K562 (cell line): Measurements from ENCODE around the gene TMEM59. TPM values are rescaled to one million over a fixed set of nuclear protein-coding genes. Genes with fewer than 3 reads are reported as not detected.
A peak's percentile ranks its signal among the peaks of the same experiment; 100 is the strongest.

Source experiments
- ATAC-seq: fragments of 200-7000 bp; cut with Tn5 transposase; 3 replicates; pipeline ENCODE4 v1.9.1; 2020; ENCODE audit warnings: moderate library complexity
- BruUV-seq: library from RNA; stranded (reverse); fragments of 400-500 nt; replicated peaks from 2 replicates; lab custom pipeline; 2021; lab: Mats Ljungman, UMichigan
- CTCF ChIA-PET: fragments of 300-600 bp; formaldehyde crosslinking; extraction: SDS; loops from one replicate; lab custom pipeline; 2021; ENCODE audit warnings: low intra/inter-chr PET ratio; lab: Yijun Ruan, JAX
- POLR2A ChIA-PET: fragments of 300-600, 350-650 bp; sonication (Branson Sonifier 250); formaldehyde crosslinking; extraction: SDS; loops from one replicate; lab custom pipeline; 2021; ENCODE audit warnings: antibody characterized with exemption, inconsistent platforms; lab: Yijun Ruan, JAX
- DNase-seq, 4 experiments: peaks; one replicate each; pipeline versions ENCODE4 v3.0.0 to v3.0.0-alpha.2; 2011 to 2018; ENCODE audit warnings: low spot score in 3 of 4, mixed read lengths in 3 of 4; ENCODE audit errors: extremely low read depth in 1 of 4
- FAIRE-seq: peaks from 2 replicates; lab custom pipeline; 2011; peaks lifted over from hg19 to GRCh38; lab: Jason Lieb, UNC
- H2AFZ ChIP-seq: 2 replicates; pipeline ENCODE4 v1.6.0; 2011; ENCODE audit warnings: low read depth, low read length, control low read depth, inconsistent platforms
- H3K27ac ChIP-seq: fragments of 200-600 bp; 3 replicates; pipeline ENCODE4 v1.8.0; 2011; ENCODE audit warnings: low read depth, mild to moderate bottlenecking, control low read depth, inconsistent platforms, low read length, moderate library complexity, mixed read lengths; ENCODE audit errors: extremely low read depth
- H3K27me3 ChIP-seq, 2 experiments: fragments of 300-600 bp in 1 of 2; 2 replicates in 1 of 2; 3 replicates in 1 of 2; pipeline versions ENCODE4 v1.6.0 to v1.8.0; 2011; ENCODE audit warnings: inconsistent platforms in 2 of 2, low read length in 2 of 2, mild to moderate bottlenecking in 1 of 2, mixed read lengths in 1 of 2, moderate library complexity in 1 of 2; ENCODE audit not compliant: control insufficient read depth in 2 of 2, insufficient read depth in 2 of 2
- H3K36me3 ChIP-seq: fragments of 300-600 bp; 3 replicates; pipeline ENCODE4 v1.8.0; 2011; ENCODE audit warnings: mild to moderate bottlenecking, low read length, inconsistent platforms; ENCODE audit not compliant: control insufficient read depth, insufficient read depth
- H3K4me1 ChIP-seq, 2 experiments: fragments of 200-600 bp in 1 of 2; replicated peaks in 1 of 2; 2 replicates in 1 of 2; 3 replicates in 1 of 2; pipeline versions ENCODE4 v1.5.1 to v1.8.0; 2011; ENCODE audit warnings: inconsistent platforms in 2 of 2, low read length in 2 of 2, mild to moderate bottlenecking in 1 of 2, mixed read lengths in 1 of 2, moderate library complexity in 1 of 2; ENCODE audit not compliant: control insufficient read depth in 2 of 2, insufficient read depth in 2 of 2
- H3K4me2 ChIP-seq: 2 replicates; pipeline ENCODE4 v1.6.1; 2011; ENCODE audit warnings: low read length, control low read depth, inconsistent platforms, mixed read lengths; ENCODE audit not compliant: insufficient read depth
- H3K4me3 ChIP-seq: fragments of 200-600 bp; sonication (generic), shearing (Covaris generic); 2 replicates; pipeline ENCODE4 v1.5.1; 2016; ENCODE audit warnings: control low read depth, inconsistent platforms
- H3K79me2 ChIP-seq: fragments of 200-600 bp; 3 replicates; pipeline ENCODE4 v1.8.0; 2011; ENCODE audit warnings: low read length, inconsistent platforms; ENCODE audit not compliant: control insufficient read depth, insufficient read depth
- H3K9ac ChIP-seq, 2 experiments: 2 replicates each; pipeline versions ENCODE4 v1.6.0 to v1.6.1; 2011; ENCODE audit warnings: low read depth in 2 of 2, low read length in 2 of 2, control low read depth in 1 of 2, inconsistent platforms in 1 of 2, mild to moderate bottlenecking in 1 of 2, mixed read lengths in 1 of 2; ENCODE audit not compliant: insufficient read depth in 1 of 2
- H3K9me1 ChIP-seq: one replicate; pipeline ENCODE4 v1.6.0; 2011; ENCODE audit warnings: inconsistent platforms, mild to moderate bottlenecking, low read length, moderate library complexity; ENCODE audit not compliant: control insufficient read depth, insufficient read depth
- H3K9me3 ChIP-seq: replicated peaks from 2 replicates; pipeline ENCODE4 v1.5.1; 2011; ENCODE audit warnings: low read depth, low read length, inconsistent platforms; ENCODE audit not compliant: control insufficient read depth, insufficient read depth
- H4K20me1 ChIP-seq: replicated peaks from 2 replicates; pipeline ENCODE4 v1.6.1; 2011; ENCODE audit warnings: low read length, inconsistent platforms, mixed read lengths; ENCODE audit not compliant: control insufficient read depth, insufficient read depth
- ESRRA ChIP-seq: fragments of 450-650 bp; IDR thresholded peaks from 2 replicates; pipeline ENCODE4 v1.6.1; 2014; ENCODE audit warnings: low read depth, mild to moderate bottlenecking, moderate library complexity, borderline replicate concordance
- GATAD2B ChIP-seq: fragments of 450-650 bp; IDR thresholded peaks from 2 replicates; pipeline ENCODE4 v1.6.1; 2017; ENCODE audit warnings: mild to moderate bottlenecking, borderline replicate concordance
- MAZ ChIP-seq, 2 experiments: fragments of 450-650 bp in 1 of 2; sonication (generic) in 1 of 2; formaldehyde crosslinking; IDR thresholded peaks in 1 of 2; conservative IDR thresholded peaks in 1 of 2; 2 replicates each; pipeline versions ENCODE4 v1.4.0 to v1.5.0; 2020; ENCODE audit warnings: mild to moderate bottlenecking in 1 of 2, missing genetic modification reagents in 1 of 2
- NCOA1 ChIP-seq: fragments of 450-650 bp; IDR thresholded peaks from 2 replicates; pipeline ENCODE4 v1.6.1; 2016; ENCODE audit warnings: low read depth
- ZEB2 ChIP-seq: fragments of 450-650 bp; IDR thresholded peaks from 2 replicates; pipeline ENCODE4 v1.6.1; 2016
- WGBS: fragments of 100-300 bp; shearing (Covaris generic); methylation state at CpG from one replicate; pipeline ENCODE4 v1.1.6; 2016; ENCODE audit warnings: low coverage, mixed read lengths; ENCODE audit not compliant: insufficient coverage; ENCODE audit errors: missing lambda C conversion rate; 5-methylcytosine and 5-hydroxymethylcytosine counted together
- in situ Hi-C: fragments of 300-500 bp; cut with MboI; formaldehyde crosslinking; loops from 4 replicates; pipeline ENCODE4 v1.15.0; 2018; ENCODE audit warnings: inconsistent platforms, mixed read lengths
- intact Hi-C: fragments of 100-400 bp; cut with micrococcal nuclease; formaldehyde crosslinking; loops from 2 replicates; pipeline ENCODE4 v1.14.2; 2022
- polyA plus RNA-seq, 8 experiments: library from polyadenylated mRNA; depleted of rRNA in 4 of 8; stranded (reverse) in 5 of 8; unstranded in 3 of 8; fragments of >200 nt; fragmentation: Nextera tagmentation in 2 of 8; fragmentation: Illumina TruSeq in 1 of 8; extraction: Ambion mirVana in 2 of 8; extraction: Trizol in 1 of 8; gene quantifications; 2 replicates each; pipeline versions ENCODE4 v1.2.1 to v1.2.3, GENCODE V29; 2011 to 2014; ENCODE audit warnings: inconsistent platforms in 1 of 8, missing spikeins in 1 of 8
- total RNA-seq, 7 experiments: library from RNA; depleted of rRNA in 6 of 7; stranded (reverse); fragments of >200 nt in 6 of 7; fragmentation: Illumina TruSeq in 2 of 7; extraction: Trizol in 2 of 7; gene quantifications; 2 replicates each; pipeline versions ENCODE4 v1.2.1 to v1.2.3, GENCODE V29; 2011 to 2021; ENCODE audit warnings: low replicate concordance in 1 of 7

The TMEM59 gene
- total and polyA plus RNA-seq, 9 of the 15 experiments (the other 6 are each of a cell fraction or from before 2014, with no cell fraction given), result 93.1 to 316 (median 151) TPM

DNA sequence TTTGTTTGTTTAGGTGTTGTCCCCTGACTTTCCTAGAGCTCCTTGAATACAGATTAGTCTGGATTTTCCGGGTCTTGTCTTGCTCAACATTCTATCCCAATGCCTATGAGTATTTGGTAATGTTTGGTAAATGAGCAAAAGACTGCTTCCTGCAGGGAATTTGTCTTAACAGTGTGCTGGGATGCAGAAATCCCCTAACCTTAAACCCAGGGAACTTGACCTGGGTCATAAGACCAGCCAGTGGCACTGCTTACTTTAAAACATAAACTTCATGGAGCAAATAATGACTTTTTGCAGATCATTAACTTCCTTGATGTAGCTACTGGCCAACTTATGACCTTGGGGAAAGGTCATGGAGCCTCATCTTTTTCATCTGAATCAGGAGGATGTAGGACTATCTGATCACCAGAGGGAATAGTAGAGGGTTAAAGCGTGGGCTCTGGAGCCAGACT is 27.6 kb upstream of the TMEM59 start:
- intact Hi-C loops, result loop anchor here (5.0 kb wide), 1 partner anchor 218 kb away; no protein-coding TSS in a partner anchor
- H3K9me1 ChIP-seq, result no peaks in the 10 kb centered on the region
- no peaks in the 10 kb centered on the region for H3K9me3 ChIP-seq
- CTCF ChIA-PET, result no interaction called here
- no peak overlapping the region for H3K9ac ChIP-seq
- BruUV-seq, result no TSS peak
- H4K20me1 ChIP-seq, result no peaks in the 10 kb centered on the region
- H3K27me3 ChIP-seq, result no peaks in the 10 kb centered on the region
- POLR2A ChIA-PET, result no interaction called here
- no peak overlapping the region for H3K4me2 ChIP-seq
- no peak for ATAC-seq
- H3K27ac ChIP-seq, result no peak overlapping the region
- no peak for TF ChIP-seq GATAD2B
- 0 out of 2 replicates have a peak, but pooled peaks have one; percentile 25 for TF ChIP-seq ESRRA
- TF ChIP-seq, all 486 proteins: peak for 1
- Histone ChIP-seq H3K36me3 (no peaks in the 10 kb centered on the region), H3K79me2 (no peaks in the 10 kb centered on the region), H3K4me3 (no peak overlapping the region), H2AFZ (no peak overlapping the region), H3K4me1 (peaks cover 0 to 6% of the 10 kb centered on the region in 2 experiments; a peak in 2 of 5 replicates)
- FAIRE-seq (no peak), DNase-seq (no peak)
- in situ Hi-C loops, result loop anchor here (10.0 kb wide), 1 partner anchor 216 kb away; no protein-coding TSS in a partner anchor
- WGBS, result 37% methylated on average over 2 of the region's 2 CpGs

DNA sequence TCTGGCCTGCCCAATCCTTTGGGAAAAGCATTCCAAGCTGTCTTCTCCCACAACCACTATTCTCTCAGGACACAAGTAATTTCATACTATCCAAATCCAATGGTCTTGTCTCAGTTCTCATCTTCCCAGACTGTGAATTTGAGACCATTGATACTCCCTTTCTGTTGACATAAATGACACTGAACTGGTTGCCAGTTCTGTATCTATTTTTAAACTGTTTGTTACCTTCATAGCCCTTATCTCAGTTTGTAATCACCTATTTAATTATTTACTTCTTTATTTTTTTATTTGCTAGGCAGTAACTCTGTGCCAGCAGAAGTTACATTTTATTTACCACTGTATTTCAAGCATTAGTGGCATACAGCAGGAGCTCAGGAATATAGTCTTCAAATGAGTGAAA is 24.4 kb upstream of the TMEM59 start:
- DNase-seq, result no peak
- in situ Hi-C loops (no loop called here), intact Hi-C loops (loop anchor here (10.0 kb wide), 1 partner anchor 717 kb away; no protein-coding TSS in a partner anchor)
- Histone ChIP-seq H2AFZ (no peak overlapping the region), H4K20me1 (no peaks in the 10 kb centered on the region), H3K36me3 (no peaks in the 10 kb centered on the region), H3K79me2 (no peaks in the 10 kb centered on the region), H3K4me1 (peaks cover 8 to 11% of the 10 kb centered on the region in 2 experiments; a peak in 2 of 5 replicates), H3K27me3 (no peaks in the 10 kb centered on the region), H3K4me3 (no peak overlapping the region)
- ChIA-PET CTCF (no interaction called here), POLR2A (interaction anchor here (0.7 kb wide), 1 partner anchor 24 kb away, joined by 4 read pairs; the partner anchor contains the start of genes TCEANC2 and TMEM59)
- no peak for ATAC-seq
- BruUV-seq, result no TSS peak
- TF ChIP-seq MAZ (CRISPR knock-in tag; conservative IDR thresholded peaks at IDR 0.05 in 1 of 2, IDR thresholded peaks at IDR 0.05 in 1 of 2), result no peak
- TF ChIP-seq ZEB2, result no peak
- TF ChIP-seq NCOA1, result no peak
- TF ChIP-seq, all 486 proteins: peak for 0
- H3K27ac ChIP-seq, result no peak overlapping the region
- FAIRE-seq, result no peak
- H3K9me3 ChIP-seq, result no peaks in the 10 kb centered on the region
- no peak overlapping the region for H3K9ac ChIP-seq
- H3K4me2 ChIP-seq, result no peak overlapping the region
- no peaks in the 10 kb centered on the region for H3K9me1 ChIP-seq
